Fibroblast of lung (primary cell): ENCODE data around the gene ARHGEF18.

Source experiments
- EZH2 ChIP-seq: IDR thresholded peaks from 2 replicates; pipeline ENCODE4 v1.5.1; 2012; ENCODE audit warnings: low read length, control low read depth, mild to moderate bottlenecking; ENCODE audit errors: missing control alignments
- TF ChIP-seq, protein P1 (sequence below), 2 donors: IDR thresholded peaks in 1 of 2; conservative IDR thresholded peaks in 1 of 2; 1 replicate in 1 of 2; 2 replicates in 1 of 2; pipeline ENCODE4 v1.5.1; 2011 to 2012; ENCODE audit warnings: low read length in 2 of 2, control low read depth in 1 of 2, inconsistent platforms in 1 of 2, low read depth in 1 of 2, mild to moderate bottlenecking in 1 of 2

DNA sequence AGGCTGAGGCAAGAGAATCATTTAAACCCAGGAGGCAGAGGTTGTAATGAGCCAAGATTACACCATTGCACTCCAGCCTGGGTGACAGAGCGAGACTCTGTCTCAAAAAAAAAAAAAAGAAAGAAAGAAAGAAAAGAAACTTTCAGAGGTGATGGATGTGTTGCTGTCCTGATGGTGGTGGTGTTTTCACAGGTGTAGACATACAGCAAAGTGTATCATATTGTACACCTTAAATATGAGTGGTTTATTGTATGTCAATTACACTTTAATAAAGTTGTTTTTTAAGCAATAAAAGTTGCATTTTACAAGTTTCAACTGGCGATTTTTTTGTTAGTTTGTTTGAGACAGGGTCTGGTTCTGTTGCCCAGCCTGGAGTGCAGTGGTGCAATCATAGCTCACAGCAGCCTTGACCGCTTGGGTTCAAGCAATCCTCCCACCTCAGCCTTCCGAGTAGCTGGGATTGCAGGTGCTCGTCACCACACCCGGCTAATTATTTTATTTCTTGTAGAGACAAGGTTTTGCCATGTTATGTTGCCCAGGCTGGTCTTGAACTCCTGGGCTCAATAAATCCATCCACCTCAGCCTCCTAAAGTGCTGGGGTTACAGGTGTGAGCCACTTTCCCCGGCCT is 41.0 kb upstream of the ARHGEF18 start:
- TF ChIP-seq, protein P1, sequence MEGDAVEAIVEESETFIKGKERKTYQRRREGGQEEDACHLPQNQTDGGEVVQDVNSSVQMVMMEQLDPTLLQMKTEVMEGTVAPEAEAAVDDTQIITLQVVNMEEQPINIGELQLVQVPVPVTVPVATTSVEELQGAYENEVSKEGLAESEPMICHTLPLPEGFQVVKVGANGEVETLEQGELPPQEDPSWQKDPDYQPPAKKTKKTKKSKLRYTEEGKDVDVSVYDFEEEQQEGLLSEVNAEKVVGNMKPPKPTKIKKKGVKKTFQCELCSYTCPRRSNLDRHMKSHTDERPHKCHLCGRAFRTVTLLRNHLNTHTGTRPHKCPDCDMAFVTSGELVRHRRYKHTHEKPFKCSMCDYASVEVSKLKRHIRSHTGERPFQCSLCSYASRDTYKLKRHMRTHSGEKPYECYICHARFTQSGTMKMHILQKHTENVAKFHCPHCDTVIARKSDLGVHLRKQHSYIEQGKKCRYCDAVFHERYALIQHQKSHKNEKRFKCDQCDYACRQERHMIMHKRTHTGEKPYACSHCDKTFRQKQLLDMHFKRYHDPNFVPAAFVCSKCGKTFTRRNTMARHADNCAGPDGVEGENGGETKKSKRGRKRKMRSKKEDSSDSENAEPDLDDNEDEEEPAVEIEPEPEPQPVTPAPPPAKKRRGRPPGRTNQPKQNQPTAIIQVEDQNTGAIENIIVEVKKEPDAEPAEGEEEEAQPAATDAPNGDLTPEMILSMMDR (conservative IDR thresholded peaks at IDR 0.05 in 1 of 2, IDR thresholded peaks at IDR 0.05 in 1 of 2; ENCODE audit: low read depth in 1 of 2, low read length in 2 of 2): no peak
- no peak for TF ChIP-seq EZH2
